ENCODE measurements around the gene ISM1.

ISM1 gene

GRCh38 chr20:13318871-13319521 lies 97.9 kb downstream of the ISM1 start:
- no peak for DNase-seq

GRCh38 chr20:13320702-13321101 lies 99.6 kb downstream of the ISM1 start:
- no peak for DNase-seq

GRCh38 chr20:13321416-13321815 lies 100.3 kb downstream of the ISM1 start:
- DNase-seq: no peak

GRCh38 chr20:13322198-13322597 lies 101.1 kb downstream of the ISM1 start:
- DNase-seq: no peak

- no peak for DNase-seq
These were observed 101.5 kb downstream of the ISM1 start for GRCh38 chr20:13322621-13323020.

- DNase-seq: no peak
These were observed 104.0 kb downstream of the ISM1 start for GRCh38 chr20:13325033-13325432.

- DNase-seq: no peak
These were observed 104.8 kb downstream of the ISM1 start for GRCh38 chr20:13325796-13326340.

- no peak for DNase-seq
These were observed 110.5 kb downstream of the ISM1 start for GRCh38 chr20:13331536-13331935.

- no peak for DNase-seq
These were observed 112.0 kb downstream of the ISM1 start for GRCh38 chr20:13333036-13333435.

- no peak for DNase-seq
These were observed 112.7 kb downstream of the ISM1 start for GRCh38 chr20:13333793-13334192.

- no peak for DNase-seq
These were observed 115.4 kb downstream of the ISM1 start for GRCh38 chr20:13336308-13337089.

GRCh38 chr20:13337090-13337784 lies 116.2 kb downstream of the ISM1 start:
- DNase-seq: no peak

GRCh38 chr20:13338097-13338661 lies 117.1 kb downstream of the ISM1 start:
- DNase-seq: no peak

GRCh38 chr20:13338999-13339411 lies 117.9 kb downstream of the ISM1 start:
- DNase-seq: no peak

GRCh38 chr20:13340088-13340487 lies 119.0 kb downstream of the ISM1 start:
- no peak for DNase-seq

GRCh38 chr20:13341737-13342393 lies 120.8 kb downstream of the ISM1 start:
- DNase-seq: no peak

- DNase-seq: no peak
These were observed 121.6 kb downstream of the ISM1 start for GRCh38 chr20:13342469-13343242.

GRCh38 chr20:13344671-13345070 lies 123.6 kb downstream of the ISM1 start:
- DNase-seq: no peak

- no peak for DNase-seq
These were observed 127.5 kb downstream of the ISM1 start for GRCh38 chr20:13348311-13349234.

- no peak for DNase-seq
These were observed 128.1 kb downstream of the ISM1 start for GRCh38 chr20:13349235-13349604.
